SHP77 treated with DMSO at 0.1 percent for 48 hours (cell line): ENCODE results near the gene MYL6.
"Not testable (repeated sequence)": the region's sequence is repeated elsewhere in the genome, so short reads cannot be mapped to it uniquely, and the experiment has no call there.

Source experiments
- DNase-seq: peaks from one replicate; lab custom pipeline; 2025; lab: John Stamatoyannopoulos, UW

The MYL6 gene

GRCh38 chr12:56158029-56158925 is at the start of gene MYL6:
Gene MYL6 (plus strand): TSS chr12:56158359. CDS start chr12:56158402, 43 bp downstream.
- peak; percentile 90 for DNase-seq

GRCh38 chr12:56110571-56110970 is 47.6 kb upstream of the MYL6 start:
- DNase-seq: no peak

GRCh38 chr12:56114084-56114483 is 44.1 kb upstream of the MYL6 start:
- no peak for DNase-seq

GRCh38 chr12:56115329-56115728 is 42.8 kb upstream of the MYL6 start:
- DNase-seq: peak; percentile 31

GRCh38 chr12:56116267-56117081 is 41.7 kb upstream of the MYL6 start, which contains the start of gene RPL41:
Gene RPL41 (plus strand): TSS chr12:56116633.
- peak; percentile 90 for DNase-seq

- not testable (repeated sequence) for DNase-seq
Measured at GRCh38 chr12:56117082-56117706, 41.0 kb upstream of the MYL6 start.

- DNase-seq: peak; percentile 95
Measured at GRCh38 chr12:56117778-56118687, 40.1 kb upstream of the MYL6 start, which contains the start of gene ZC3H10. Gene ZC3H10 (plus strand): TSS chr12:56118266. CDS start chr12:56120563, 2,297 bp downstream.

GRCh38 chr12:56118688-56119357 is 39.3 kb upstream of the MYL6 start:
- DNase-seq: no peak

GRCh38 chr12:56119361-56119796 is 38.8 kb upstream of the MYL6 start:
- DNase-seq: peak; percentile 77

- DNase-seq: no peak
Measured at GRCh38 chr12:56120158-56120846, 37.9 kb upstream of the MYL6 start.

GRCh38 chr12:56121204-56121870 is 36.8 kb upstream of the MYL6 start:
- no peak for DNase-seq

- DNase-seq: peak; percentile 57
Measured at GRCh38 chr12:56122637-56123036, 35.5 kb upstream of the MYL6 start.

- no peak for DNase-seq
Measured at GRCh38 chr12:56124133-56124532, 34.0 kb upstream of the MYL6 start.

GRCh38 chr12:56126732-56127239 is 31.4 kb upstream of the MYL6 start:
- DNase-seq: no peak

GRCh38 chr12:56127485-56127887 is 30.7 kb upstream of the MYL6 start:
- no peak for DNase-seq

- DNase-seq: peak; percentile 98
Measured at GRCh38 chr12:56127888-56128669, 30.1 kb upstream of the MYL6 start, which contains the start of gene ESYT1. Gene ESYT1 (plus strand): TSS chr12:56128267. CDS start chr12:56128320, 53 bp downstream.

GRCh38 chr12:56128670-56129205 is 29.4 kb upstream of the MYL6 start:
- DNase-seq: no peak
